Effector memory CD8-positive, alpha-beta T cell (primary cell): ENCODE results near the gene ZNF786.
A peak's percentile ranks its signal among the peaks of the same experiment; 100 is the strongest.
"Not testable (repeated sequence)": the region's sequence is repeated elsewhere in the genome, so short reads cannot be mapped to it uniquely, and the experiment has no call there.

Experiments used
- ATAC-seq: fragments of 150-1000 bp; cut with Tn5 transposase; replicated peaks from 2 replicates; pipeline ENCODE4 v1.10.0; 2021; ENCODE audit warnings: mild to moderate bottlenecking, moderate library complexity
- DNase-seq, 3 experiments: peaks; one replicate each; pipeline ENCODE4 v3.0.0; 2021
- H3K27ac Mint-ChIP-seq, 2 donors: one replicate each; pipeline ENCODE4 v1.8.0; 2022; ENCODE audit warnings: mild to moderate bottlenecking in 2 of 2, mixed read lengths in 2 of 2, moderate library complexity in 2 of 2
- H3K27me3 Mint-ChIP-seq, 2 donors: one replicate each; pipeline ENCODE4 v1.8.0; 2022; ENCODE audit warnings: mixed read lengths in 2 of 2
- H3K36me3 Mint-ChIP-seq: one replicate; pipeline ENCODE4 v1.8.0; 2022; ENCODE audit warnings: mild to moderate bottlenecking, moderate library complexity, mixed read lengths; ENCODE audit not compliant: insufficient read depth
- H3K4me1 Mint-ChIP-seq, 2 donors: one replicate each; pipeline ENCODE4 v1.8.0; 2022; ENCODE audit warnings: low read depth in 2 of 2, mixed read lengths in 2 of 2
- H3K4me3 Mint-ChIP-seq, 2 donors: one replicate each; pipeline ENCODE4 v1.8.0; 2022; ENCODE audit warnings: mild to moderate bottlenecking in 2 of 2, mixed read lengths in 2 of 2, moderate library complexity in 2 of 2
- H3K9me3 Mint-ChIP-seq, 2 donors: one replicate each; pipeline ENCODE4 v1.8.0; 2022; ENCODE audit warnings: mixed read lengths in 2 of 2

ZNF786 gene

DNA sequence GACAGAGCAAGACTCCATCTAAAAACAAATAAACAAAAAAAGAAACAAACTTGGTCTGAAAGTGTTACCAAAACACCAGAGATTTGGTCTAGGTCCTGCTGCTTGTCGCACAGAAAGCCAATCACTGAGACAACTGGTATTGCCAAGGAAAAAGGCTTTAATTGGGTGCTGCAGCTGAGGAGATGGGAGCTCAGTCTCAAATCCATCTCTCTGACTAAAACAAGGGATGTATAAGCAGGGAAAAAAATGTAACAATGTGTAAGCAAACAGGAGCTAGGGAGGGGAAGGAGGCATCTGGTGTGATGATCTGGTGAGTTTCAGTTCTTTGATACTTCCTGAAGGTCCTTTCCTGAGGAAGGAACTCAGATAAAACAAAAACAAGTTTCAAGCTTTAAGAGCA lies 53.8 kb downstream of the ZNF786 start:
- H3K27me3 Mint-ChIP-seq: peaks cover 12 to 14% of the 10 kb centered on the region in 2 donors
- no peak overlapping the region for H3K4me3 Mint-ChIP-seq
- DNase-seq (no peak), ATAC-seq (no peak)
- peaks cover 0 to 8% of the 10 kb centered on the region in 2 donors for H3K4me1 Mint-ChIP-seq
- H3K27ac Mint-ChIP-seq: no peak overlapping the region
- no peaks in the 10 kb centered on the region for H3K36me3 Mint-ChIP-seq
- H3K9me3 Mint-ChIP-seq: no peaks in the 10 kb centered on the region

- Mint-ChIP-seq H3K4me3 (no peak overlapping the region), H3K27ac (no peak overlapping the region)
Observed at GRCh38 chr7:149031353-149031910, 59.1 kb downstream of the ZNF786 start.

DNA sequence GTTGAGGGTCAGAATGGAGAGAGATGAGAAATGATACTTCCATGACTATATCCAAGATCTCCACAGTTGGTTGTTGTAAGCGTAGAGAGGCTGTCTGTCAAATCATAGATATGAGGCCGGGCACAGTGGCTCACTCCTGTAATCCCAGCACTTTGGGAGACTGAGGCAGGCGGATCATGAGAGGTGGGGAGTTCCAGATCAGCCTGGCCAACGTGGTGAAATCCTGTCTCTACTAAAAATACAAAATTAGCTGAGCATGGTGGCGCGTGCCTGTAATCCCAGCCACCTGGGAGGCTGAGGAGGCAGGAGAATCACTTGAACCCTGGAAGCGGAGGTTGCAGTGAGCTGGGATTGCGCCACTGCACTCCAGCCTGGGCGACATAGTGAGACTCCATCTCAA lies 60.1 kb downstream of the ZNF786 start:
- H3K4me3 Mint-ChIP-seq, H3K9me3 Mint-ChIP-seq, ATAC-seq, H3K27me3 Mint-ChIP-seq, DNase-seq: not testable (repeated sequence)
- Mint-ChIP-seq H3K4me1 (peaks cover 33 to 34% of the 10 kb centered on the region in 2 donors), H3K36me3 (peaks cover 17% of the 10 kb centered on the region), H3K27ac (peak overlapping the region in 1 of 2 donors; percentile 95)

More at GRCh38 chr7:149031353-149031910, 59.1 kb downstream of the ZNF786 start:
- DNase-seq: no peak
- peaks cover 23 to 24% of the 10 kb centered on the region in 2 donors for H3K4me1 Mint-ChIP-seq
- no peaks in the 10 kb centered on the region for H3K27me3 Mint-ChIP-seq
- peaks cover 17% of the 10 kb centered on the region for H3K36me3 Mint-ChIP-seq
- no peak for ATAC-seq
- H3K9me3 Mint-ChIP-seq: no peaks in the 10 kb centered on the region

DNA sequence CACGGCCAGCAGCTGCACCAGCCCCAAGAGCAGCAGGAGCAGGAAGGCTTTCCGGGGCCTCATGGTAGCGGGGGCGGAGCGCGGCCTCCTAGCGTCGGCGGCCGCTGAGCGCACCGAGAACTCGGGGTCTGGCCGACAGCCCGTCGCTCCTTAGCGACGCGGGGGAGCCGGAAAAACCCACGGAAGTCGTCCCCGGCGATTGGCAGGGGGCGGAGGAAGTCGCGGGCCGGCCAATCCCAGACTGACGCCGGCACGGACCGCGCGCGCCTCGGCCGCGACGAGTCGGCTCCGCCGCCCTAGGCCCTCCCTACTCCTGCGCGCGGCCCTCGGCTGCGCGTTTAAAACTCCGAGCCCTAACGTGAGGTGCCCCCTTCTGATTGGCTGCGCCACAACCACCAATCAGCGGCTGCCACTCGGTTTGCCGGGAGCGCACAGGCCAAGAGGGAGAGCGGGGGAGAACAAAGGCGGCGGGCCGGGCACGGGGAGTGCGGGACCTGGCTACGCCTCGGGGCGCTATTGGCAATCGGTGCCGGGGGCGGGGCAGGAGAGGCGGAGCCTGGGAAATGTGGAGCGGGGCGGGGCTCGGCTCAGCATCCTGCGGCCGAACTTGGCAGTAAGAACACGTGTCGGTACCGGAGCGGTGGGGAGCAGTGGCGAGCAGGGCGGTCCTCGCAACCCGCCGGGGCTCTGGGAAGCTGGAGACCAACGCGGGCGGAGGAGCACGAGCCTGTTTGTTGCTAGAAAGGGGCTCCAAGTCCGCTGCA lies 62.0 kb downstream of the ZNF786 start, which contains the start of gene PDIA4:
TSS of gene PDIA4 (minus strand) at position 160 of the 764 bp plus-strand sequence. CDS start at position 63, 97 bp downstream.
- ATAC-seq: peak; percentile 84
- Mint-ChIP-seq H3K27ac (peak within 1 kb of the TSS; percentile 94 to 95), H3K36me3 (peaks cover 17% of the 10 kb centered on the region)

DNA sequence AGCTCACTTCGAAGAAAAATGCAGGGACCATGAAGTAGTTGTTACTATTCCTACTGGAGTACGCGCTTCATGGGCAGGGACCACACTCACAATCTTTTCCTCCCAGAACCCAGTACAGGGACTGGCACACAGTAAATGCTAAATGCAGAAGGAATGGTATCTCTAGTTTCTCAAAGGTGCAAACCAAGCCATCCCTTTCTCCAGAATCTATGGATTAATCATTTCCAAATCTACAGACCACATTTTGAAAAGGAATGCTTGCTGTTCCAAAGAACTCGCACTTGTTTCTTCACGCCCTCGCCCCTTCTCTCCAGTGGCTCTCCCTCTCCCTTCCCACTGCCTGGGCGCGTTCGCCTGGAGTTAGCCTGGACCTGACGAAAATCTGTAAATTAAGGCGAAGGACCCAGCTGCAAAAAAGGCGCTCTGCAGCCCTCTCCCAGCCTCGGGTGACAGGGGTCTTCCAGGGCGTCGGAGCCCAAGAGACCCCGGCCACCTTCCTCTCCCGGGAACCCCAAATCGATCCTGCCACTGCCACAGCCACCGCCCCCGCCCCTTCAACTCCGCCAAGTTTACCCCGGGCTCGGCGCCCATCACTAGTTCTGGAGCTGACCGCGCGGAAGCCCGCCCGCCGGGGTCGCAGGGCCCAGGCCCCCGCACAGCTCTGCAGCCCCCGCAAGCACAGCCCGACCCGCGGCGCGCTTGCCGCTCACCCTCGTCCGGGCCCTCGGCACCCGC lies 62.7 kb downstream of the ZNF786 start:
- DNase-seq (no peak), ATAC-seq (no peak)
- Mint-ChIP-seq H3K4me3 (peak overlapping the region; percentile 84 to 91), H3K36me3 (peaks cover 21% of the 10 kb centered on the region), H3K27ac (peak overlapping the region; percentile 94 to 95), H3K9me3 (no peaks in the 10 kb centered on the region), H3K27me3 (no peaks in the 10 kb centered on the region), H3K4me1 (peaks cover 46 to 48% of the 10 kb centered on the region in 2 donors)

More for the DNA sequence above, 62.0 kb downstream of the ZNF786 start, which contains the start of gene PDIA4:
- no peaks in the 10 kb centered on the region for H3K9me3 Mint-ChIP-seq
- H3K27me3 Mint-ChIP-seq: no peaks in the 10 kb centered on the region
- H3K4me3 Mint-ChIP-seq: peak within 1 kb of the TSS; percentile 84 to 91
- H3K4me1 Mint-ChIP-seq: peaks cover 39 to 41% of the 10 kb centered on the region in 2 donors
- DNase-seq: peak; percentile 98 to 99 (median 98)

DNA sequence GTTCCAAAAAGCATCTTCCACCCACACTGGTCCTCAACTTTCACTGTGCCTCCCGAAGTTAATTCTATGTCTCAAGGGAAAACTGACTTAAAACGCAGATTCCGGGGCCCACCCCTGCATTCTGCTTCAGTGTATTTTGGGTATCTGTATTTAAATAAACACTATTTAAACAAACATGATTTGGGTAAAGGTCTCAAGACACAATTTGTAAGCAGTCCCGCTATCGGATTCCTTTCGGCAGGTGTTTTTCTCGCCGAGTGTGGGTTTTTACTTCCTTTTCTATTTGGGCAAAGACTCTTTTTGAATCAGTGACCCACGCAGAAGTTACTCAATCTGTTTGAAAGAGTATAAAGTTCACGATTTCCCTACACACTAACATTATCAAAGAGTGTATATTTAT lies 63.5 kb downstream of the ZNF786 start:
- Mint-ChIP-seq H3K27ac (peak overlapping the region; percentile 94 to 95), H3K4me1 (peaks cover 50% of the 10 kb centered on the region in 2 donors), H3K36me3 (peaks cover 21% of the 10 kb centered on the region), H3K9me3 (no peaks in the 10 kb centered on the region), H3K4me3 (peak overlapping the region; percentile 84 to 91), H3K27me3 (no peaks in the 10 kb centered on the region)
- ATAC-seq (no peak), DNase-seq (no peak)

GRCh38 chr7:149023662-149024061 lies 66.9 kb downstream of the ZNF786 start:
- Mint-ChIP-seq H3K4me1 (peaks cover 50% of the 10 kb centered on the region in 2 donors), H3K27me3 (no peaks in the 10 kb centered on the region), H3K36me3 (peaks cover 37% of the 10 kb centered on the region), H3K4me3 (peak overlapping the region in 1 of 2 donors; percentile 27), H3K27ac (peak overlapping the region; percentile 22 to 82), H3K9me3 (no peaks in the 10 kb centered on the region)
- DNase-seq: no peak
- no peak for ATAC-seq

GRCh38 chr7:149022756-149023360 lies 67.7 kb downstream of the ZNF786 start:
- H3K9me3 Mint-ChIP-seq: no peaks in the 10 kb centered on the region
- H3K27ac Mint-ChIP-seq: peak overlapping the region; percentile 22 to 82
- DNase-seq (no peak), ATAC-seq (no peak)
- peaks cover 46 to 47% of the 10 kb centered on the region in 2 donors for H3K4me1 Mint-ChIP-seq
- peaks cover 32% of the 10 kb centered on the region for H3K36me3 Mint-ChIP-seq
- H3K27me3 Mint-ChIP-seq: no peaks in the 10 kb centered on the region
- peak overlapping the region in 1 of 2 donors; percentile 27 for H3K4me3 Mint-ChIP-seq

- peaks cover 35% of the 10 kb centered on the region for H3K36me3 Mint-ChIP-seq
Observed at GRCh38 chr7:149021725-149022062, 68.8 kb downstream of the ZNF786 start.

DNA sequence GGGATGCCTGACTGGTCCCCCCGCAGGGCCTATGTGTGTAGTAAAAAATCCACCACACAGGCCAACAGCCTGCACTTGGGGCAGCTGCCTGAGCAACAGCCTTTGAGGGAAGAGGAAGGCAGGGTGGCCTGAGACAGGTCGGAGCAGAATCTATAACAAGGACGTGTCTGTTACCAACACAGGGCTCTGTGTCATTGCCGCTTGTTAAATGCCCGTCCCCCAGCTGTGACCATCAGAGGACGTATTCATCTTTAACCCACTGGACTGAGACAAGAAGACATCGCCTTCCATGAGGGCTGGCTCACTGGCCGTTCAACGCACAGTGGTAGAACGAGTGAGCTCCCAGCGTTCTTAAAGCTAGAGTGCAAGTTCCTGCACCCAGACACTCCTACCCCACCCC lies 70.0 kb downstream of the ZNF786 start:
- H3K36me3 Mint-ChIP-seq: peaks cover 44% of the 10 kb centered on the region
- peak overlapping the region in 1 of 2 donors; percentile 35 for H3K27ac Mint-ChIP-seq
- H3K4me1 Mint-ChIP-seq: peaks cover 25 to 28% of the 10 kb centered on the region in 2 donors
- H3K9me3 Mint-ChIP-seq: no peaks in the 10 kb centered on the region
- DNase-seq: no peak
- ATAC-seq: no peak
- H3K27me3 Mint-ChIP-seq: no peaks in the 10 kb centered on the region
- H3K4me3 Mint-ChIP-seq: no peak overlapping the region

More at GRCh38 chr7:149021725-149022062, 68.8 kb downstream of the ZNF786 start:
- peak; percentile 46 for ATAC-seq
- DNase-seq: no peak
- H3K4me3 Mint-ChIP-seq: peak overlapping the region in 1 of 2 donors; percentile 15
- H3K27ac Mint-ChIP-seq: peak overlapping the region; percentile 46 to 69
- H3K9me3 Mint-ChIP-seq: no peaks in the 10 kb centered on the region
- H3K4me1 Mint-ChIP-seq: peaks cover 35 to 39% of the 10 kb centered on the region in 2 donors
- no peaks in the 10 kb centered on the region for H3K27me3 Mint-ChIP-seq
